H9 (cell line): Measurements from ENCODE around the gene PTPRN2. TPM values are rescaled to one million over a fixed set of nuclear protein-coding genes. Genes with fewer than 3 reads are reported as not detected.

Experiments
- DNase-seq: peaks from one replicate; pipeline ENCODE4 v3.0.0-alpha.2; 2017
- H2AFZ ChIP-seq: one replicate; pipeline ENCODE4 v1.6.1; 2013; ENCODE audit warnings: mild to moderate bottlenecking, low read length, control low read depth, moderate library complexity
- H2AK5ac ChIP-seq: 2 replicates; pipeline ENCODE4 v1.6.1; 2013; ENCODE audit warnings: low read length, control low read depth, mixed read lengths; ENCODE audit not compliant: insufficient read length
- H2BK120ac ChIP-seq: one replicate; pipeline ENCODE4 v1.6.1; 2013; ENCODE audit warnings: low read depth, mild to moderate bottlenecking, low read length, control low read depth, inconsistent platforms; ENCODE audit not compliant: poor library complexity, severe bottlenecking
- H2BK12ac ChIP-seq: 2 replicates; pipeline ENCODE4 v1.6.1; 2013; ENCODE audit warnings: low read length, control low read depth, mixed read lengths, low read depth; ENCODE audit not compliant: insufficient read length
- H2BK15ac ChIP-seq: 2 replicates; pipeline ENCODE4 v1.6.1; 2013; ENCODE audit warnings: low read depth, low read length, control low read depth
- H2BK20ac ChIP-seq: one replicate; pipeline ENCODE4 v1.6.1; 2013; ENCODE audit warnings: low read depth, mild to moderate bottlenecking, low read length, control low read depth, inconsistent platforms; ENCODE audit not compliant: poor library complexity, severe bottlenecking
- H2BK5ac ChIP-seq: 2 replicates; pipeline ENCODE4 v1.6.1; 2013; ENCODE audit warnings: low read length, control low read depth, mixed read lengths; ENCODE audit not compliant: insufficient read length
- H3K14ac ChIP-seq: 2 replicates; pipeline ENCODE4 v1.6.1; 2013; ENCODE audit warnings: low read length, control low read depth; ENCODE audit not compliant: insufficient read depth
- H3K18ac ChIP-seq: 2 replicates; pipeline ENCODE4 v1.6.1; 2013; ENCODE audit warnings: low read depth, mild to moderate bottlenecking, mixed read lengths, low read length, control low read depth; ENCODE audit not compliant: insufficient read length
- H3K23ac ChIP-seq: 2 replicates; pipeline ENCODE4 v1.6.1; 2013; ENCODE audit warnings: low read length, control low read depth, mixed read lengths, low read depth; ENCODE audit not compliant: insufficient read length
- H3K23me2 ChIP-seq: 2 replicates; pipeline ENCODE4 v1.6.1; 2013; ENCODE audit warnings: low read depth, mild to moderate bottlenecking, mixed read lengths, low read length, control low read depth; ENCODE audit not compliant: insufficient read length, poor library complexity, severe bottlenecking
- H3K27ac ChIP-seq: 2 replicates; pipeline ENCODE4 v1.5.1; 2013; ENCODE audit warnings: low read length, control low read depth, mixed read lengths, low read depth; ENCODE audit not compliant: insufficient read length
- H3K27me3 ChIP-seq: 2 replicates; pipeline ENCODE4 v1.6.1; 2013; ENCODE audit warnings: low read length, control low read depth, inconsistent platforms; ENCODE audit not compliant: insufficient read depth
- H3K4ac ChIP-seq: 2 replicates; pipeline ENCODE4 v1.6.1; 2013; ENCODE audit warnings: low read depth, mild to moderate bottlenecking, control low read depth, inconsistent platforms, low read length, moderate library complexity
- H3K4me1 ChIP-seq: 2 replicates; pipeline ENCODE4 v1.6.1; 2013; ENCODE audit warnings: low read length, control low read depth, inconsistent platforms; ENCODE audit not compliant: insufficient read depth
- H3K4me2 ChIP-seq: 2 replicates; pipeline ENCODE4 v1.6.1; 2013; ENCODE audit warnings: low read length, control low read depth, mixed read lengths; ENCODE audit not compliant: insufficient read length, insufficient read depth
- H3K56ac ChIP-seq: 2 replicates; pipeline ENCODE4 v1.6.1; 2013; ENCODE audit warnings: low read depth, mild to moderate bottlenecking, mixed read lengths, low read length, control low read depth; ENCODE audit not compliant: insufficient read length
- H3K79me1 ChIP-seq: 2 replicates; pipeline ENCODE4 v1.6.1; 2013; ENCODE audit warnings: low read depth, mild to moderate bottlenecking, moderate library complexity, low read length, control low read depth, inconsistent platforms; ENCODE audit not compliant: insufficient read depth, poor library complexity, severe bottlenecking
- H3K79me2 ChIP-seq: 2 replicates; pipeline ENCODE4 v1.6.1; 2013; ENCODE audit warnings: low read length, control low read depth, inconsistent platforms; ENCODE audit not compliant: insufficient read depth
- H3K9ac ChIP-seq: 2 replicates; pipeline ENCODE4 v1.6.1; 2013; ENCODE audit warnings: low read length, control low read depth, mixed read lengths; ENCODE audit not compliant: insufficient read length; ENCODE audit errors: extremely low read depth
- H3K9me3 ChIP-seq: one replicate; pipeline ENCODE4 v1.6.1; 2013; ENCODE audit warnings: low read depth, low read length, inconsistent platforms; ENCODE audit not compliant: control insufficient read depth
- H3T11ph ChIP-seq: one replicate; pipeline ENCODE4 v1.6.1; 2013; ENCODE audit warnings: mild to moderate bottlenecking, low read length, control low read depth, inconsistent platforms
- H4K20me1 ChIP-seq: one replicate; pipeline ENCODE4 v1.6.1; 2013; ENCODE audit not compliant: control insufficient read depth, insufficient read length, insufficient read depth
- H4K5ac ChIP-seq: 2 replicates; pipeline ENCODE4 v1.6.1; 2013; ENCODE audit warnings: low read depth, mild to moderate bottlenecking, mixed read lengths, low read length, control low read depth; ENCODE audit not compliant: insufficient read length
- H4K8ac ChIP-seq: replicated peaks from 2 replicates; pipeline ENCODE4 v1.6.1; 2013; ENCODE audit warnings: low read length, control low read depth, mixed read lengths, low read depth; ENCODE audit not compliant: insufficient read length
- H4K91ac ChIP-seq: 2 replicates; pipeline ENCODE4 v1.6.1; 2013; ENCODE audit warnings: low read depth, mild to moderate bottlenecking, moderate library complexity, mixed read lengths, low read length, control low read depth; ENCODE audit not compliant: insufficient read length
- H3K27ac Mint-ChIP-seq, 3 experiments: 2 replicates in 2 of 3; 3 replicates in 1 of 3; pipeline ENCODE4 v1.8.0; 2020 to 2021; ENCODE audit warnings: mixed read lengths in 3 of 3, mild to moderate bottlenecking in 1 of 3, moderate library complexity in 1 of 3
- H3K27me3 Mint-ChIP-seq: 2 replicates; pipeline ENCODE4 v1.8.0; 2021; ENCODE audit warnings: low read depth, mild to moderate bottlenecking, moderate library complexity, mixed read lengths
- H3K36me3 Mint-ChIP-seq, 3 experiments: 2 replicates in 2 of 3; 3 replicates in 1 of 3; pipeline ENCODE4 v1.8.0; 2020 to 2021; ENCODE audit warnings: low read depth in 3 of 3, mixed read lengths in 3 of 3; ENCODE audit not compliant: insufficient read depth in 1 of 3
- H3K4me1 Mint-ChIP-seq, 2 experiments: 2 replicates each; pipeline ENCODE4 v1.8.0; 2020; ENCODE audit warnings: mixed read lengths in 2 of 2
- H3K4me3 Mint-ChIP-seq, 2 experiments: 2 replicates in 1 of 2; 3 replicates in 1 of 2; pipeline ENCODE4 v1.8.0; 2020 to 2021; ENCODE audit warnings: mild to moderate bottlenecking in 2 of 2, mixed read lengths in 2 of 2, moderate library complexity in 1 of 2
- H3K9me3 Mint-ChIP-seq, 2 experiments: 2 replicates in 1 of 2; 3 replicates in 1 of 2; pipeline ENCODE4 v1.8.0; 2020; ENCODE audit warnings: mild to moderate bottlenecking in 2 of 2, mixed read lengths in 2 of 2, moderate library complexity in 1 of 2
- CTCF ChIP-seq: fragments of 200-600 bp; sonication (generic); conservative IDR thresholded peaks from 3 replicates; pipeline ENCODE4 v1.8.0; 2021; ENCODE audit warnings: antibody characterized with exemption, mild to moderate bottlenecking
- WGBS: extraction: QIAGEN DNeasy Blood & Tissue Kit; methylation state at CpG from one replicate; pipeline ENCODE4 v1.1.7; 2013; ENCODE audit warnings: missing lambda C conversion rate, low lambda C conversion rate, mixed read lengths; ENCODE audit not compliant: insufficient read length; ENCODE audit errors: extremely low coverage; 5-methylcytosine and 5-hydroxymethylcytosine counted together
- total RNA-seq: library from RNA; stranded (reverse); gene quantifications from 2 replicates; pipeline ENCODE4 v1.2.1, GENCODE V29; 2021

PTPRN2 gene
- total RNA-seq, 1 experiment from 2014 or later: 5.2 TPM

GRCh38 chr7:157906583-157906982 is 681.0 kb downstream of the PTPRN2 start:
- H4K91ac ChIP-seq: no peak overlapping the region
- peaks cover 0 to 2% (median 0%) of the 10 kb centered on the region in 3 experiments; a peak in 1 of 7 replicates for H3K36me3 Mint-ChIP-seq

More at GRCh38 chr7:157906583-157906982, 681.0 kb downstream of the PTPRN2 start:
- Histone ChIP-seq H4K20me1 (no peaks in the 10 kb centered on the region), H3K56ac (no peak overlapping the region), H4K8ac (no peak overlapping the region), H3K14ac (no peak overlapping the region), H3K9ac (no peak overlapping the region), H3K4me2 (no peak overlapping the region), H3K18ac (no peak overlapping the region), H2BK120ac (no peak overlapping the region), H3K23ac (no peak overlapping the region), H2BK12ac (no peak overlapping the region), H3K23me2 (no peaks in the 10 kb centered on the region), H3T11ph (no peak overlapping the region), H3K9me3 (no peaks in the 10 kb centered on the region), H4K5ac (no peak overlapping the region), H3K27me3 (no peaks in the 10 kb centered on the region), H2AK5ac (no peak overlapping the region), H3K4me1 (peaks cover 4% of the 10 kb centered on the region; the same call in 1 of the 2 replicates), H2BK5ac (no peak overlapping the region), H2BK20ac (no peak overlapping the region), H2BK15ac (no peak overlapping the region), H3K27ac (no peak overlapping the region), H3K79me1 (no peaks in the 10 kb centered on the region), H2AFZ (no peak overlapping the region), H3K4ac (no peak overlapping the region), H3K79me2 (no peaks in the 10 kb centered on the region)
- no peak for DNase-seq
- no peak for TF ChIP-seq CTCF
- H3K9me3 Mint-ChIP-seq: no peaks in the 10 kb centered on the region
- H3K27ac Mint-ChIP-seq: peak overlapping the region in 1 of 3 experiments; percentile 38; a peak in 2 of 7 replicates
- peaks cover 22 to 26% of the 10 kb centered on the region in 2 experiments for H3K4me1 Mint-ChIP-seq
- peaks cover 14% of the 10 kb centered on the region for H3K27me3 Mint-ChIP-seq
- no CpG with 5 or more reads among the region's 7 CpGs for WGBS
- H3K4me3 Mint-ChIP-seq: no peak overlapping the region
